ENCODE data around the gene FOXL2NB. TPM values are rescaled to one million over a fixed set of nuclear protein-coding genes. Genes with fewer than 3 reads are reported as not detected.

Gene FOXL2NB
- total RNA-seq, 1 donor from 2014 or later: not detected

DNA sequence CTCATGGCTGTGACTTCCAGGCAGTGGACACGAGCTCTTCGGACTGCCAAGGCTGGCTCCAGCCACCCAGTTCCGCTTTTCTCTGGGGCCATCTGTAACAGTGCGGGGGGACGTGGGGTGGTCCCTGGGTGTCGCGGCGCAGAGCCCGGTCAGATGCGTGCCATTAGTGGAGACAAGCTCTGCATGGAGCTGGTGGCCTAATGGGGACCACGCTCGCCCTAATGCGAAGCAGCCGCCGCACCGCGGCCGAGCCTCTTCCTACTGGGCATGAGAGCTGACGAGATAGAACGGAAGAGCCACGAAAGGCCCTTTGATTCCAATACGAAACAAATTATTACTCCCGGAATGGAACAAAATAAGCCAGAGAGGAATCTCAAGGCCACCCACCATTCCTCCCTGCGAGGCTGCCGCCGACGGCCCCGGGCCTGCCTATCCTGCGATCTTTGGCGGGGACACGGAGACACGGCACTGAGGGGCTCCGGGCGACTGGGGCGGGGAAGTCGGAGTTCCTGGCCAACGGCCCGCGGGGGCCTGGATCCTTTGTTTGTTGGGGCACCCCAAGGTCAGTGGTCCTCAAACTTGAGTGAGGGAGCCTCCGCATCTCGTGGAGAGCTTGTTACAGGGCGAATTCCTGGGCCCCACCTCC is 18.2 kb upstream of the FOXL2NB start:
- no peaks in the 10 kb centered on the region for H3K36me3 Mint-ChIP-seq (ENCODE audit: low read depth)
- no peak overlapping the region for H3K27ac Mint-ChIP-seq
- intact Hi-C loops (cut with micrococcal nuclease): no loop called here
- H3K9me3 Mint-ChIP-seq: no peaks in the 10 kb centered on the region
- TF ChIP-seq, protein P1, sequence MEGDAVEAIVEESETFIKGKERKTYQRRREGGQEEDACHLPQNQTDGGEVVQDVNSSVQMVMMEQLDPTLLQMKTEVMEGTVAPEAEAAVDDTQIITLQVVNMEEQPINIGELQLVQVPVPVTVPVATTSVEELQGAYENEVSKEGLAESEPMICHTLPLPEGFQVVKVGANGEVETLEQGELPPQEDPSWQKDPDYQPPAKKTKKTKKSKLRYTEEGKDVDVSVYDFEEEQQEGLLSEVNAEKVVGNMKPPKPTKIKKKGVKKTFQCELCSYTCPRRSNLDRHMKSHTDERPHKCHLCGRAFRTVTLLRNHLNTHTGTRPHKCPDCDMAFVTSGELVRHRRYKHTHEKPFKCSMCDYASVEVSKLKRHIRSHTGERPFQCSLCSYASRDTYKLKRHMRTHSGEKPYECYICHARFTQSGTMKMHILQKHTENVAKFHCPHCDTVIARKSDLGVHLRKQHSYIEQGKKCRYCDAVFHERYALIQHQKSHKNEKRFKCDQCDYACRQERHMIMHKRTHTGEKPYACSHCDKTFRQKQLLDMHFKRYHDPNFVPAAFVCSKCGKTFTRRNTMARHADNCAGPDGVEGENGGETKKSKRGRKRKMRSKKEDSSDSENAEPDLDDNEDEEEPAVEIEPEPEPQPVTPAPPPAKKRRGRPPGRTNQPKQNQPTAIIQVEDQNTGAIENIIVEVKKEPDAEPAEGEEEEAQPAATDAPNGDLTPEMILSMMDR (IDR thresholded peaks at IDR 0.05): no peak
- peaks cover 41% of the 10 kb centered on the region for H3K27me3 Mint-ChIP-seq
- no peak overlapping the region for H3K4me3 Mint-ChIP-seq
- no peaks in the 10 kb centered on the region for H3K4me1 Mint-ChIP-seq
- DNase-seq (no peak), ATAC-seq (ENCODE audit: low read depth) (no peak)
- POLR2A ChIA-PET: no interaction called here
- CTCF ChIA-PET: no interaction called here

DNA sequence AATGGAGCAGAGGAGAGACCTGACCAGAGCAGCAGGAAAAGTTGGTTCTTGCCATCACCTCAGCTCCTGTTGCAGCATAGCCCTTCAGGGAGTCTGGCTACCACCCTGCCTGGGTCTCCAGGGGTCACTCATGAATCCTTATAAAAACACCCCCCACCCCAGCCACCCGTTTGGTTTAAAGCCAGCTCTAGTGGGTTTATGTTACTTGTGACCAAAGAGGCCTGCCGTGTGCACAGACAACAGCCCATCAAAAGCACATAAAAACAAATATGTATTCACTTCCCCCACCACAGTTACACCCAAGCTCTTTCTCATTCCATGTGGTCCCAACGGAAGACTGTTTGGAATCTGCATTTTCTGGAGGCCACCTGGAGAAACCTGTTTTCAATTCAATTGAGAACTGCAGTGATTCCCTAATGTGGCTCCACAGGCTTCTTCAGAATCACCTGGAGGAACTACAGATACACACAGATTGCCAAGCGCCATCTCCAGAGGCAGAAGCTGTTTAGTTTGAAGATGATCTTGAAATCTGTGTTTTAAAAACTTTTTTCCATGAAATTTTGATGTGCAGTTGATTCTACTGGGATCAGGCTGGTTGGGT is 13.8 kb upstream of the FOXL2NB start:
- intact Hi-C loops (cut with micrococcal nuclease): no loop called here
- Mint-ChIP-seq H3K9me3 (no peaks in the 10 kb centered on the region), H3K4me3 (no peak overlapping the region), H3K27me3 (peaks cover 57% of the 10 kb centered on the region), H3K36me3 (ENCODE audit: low read depth) (no peaks in the 10 kb centered on the region), H3K4me1 (peaks cover 20% of the 10 kb centered on the region), H3K27ac (no peak overlapping the region)
- ChIA-PET CTCF (interaction anchor here (1.4 to 3.6 kb wide), 2 partner anchors 10 to 339 kb away, joined by 4 to 22 read pairs; partner anchors contain the start of gene CEP70), POLR2A (no interaction called here)
- no peak for DNase-seq
- ATAC-seq (ENCODE audit: low read depth): no peak
- TF ChIP-seq, protein P1 (IDR thresholded peaks at IDR 0.05): no peak

DNA sequence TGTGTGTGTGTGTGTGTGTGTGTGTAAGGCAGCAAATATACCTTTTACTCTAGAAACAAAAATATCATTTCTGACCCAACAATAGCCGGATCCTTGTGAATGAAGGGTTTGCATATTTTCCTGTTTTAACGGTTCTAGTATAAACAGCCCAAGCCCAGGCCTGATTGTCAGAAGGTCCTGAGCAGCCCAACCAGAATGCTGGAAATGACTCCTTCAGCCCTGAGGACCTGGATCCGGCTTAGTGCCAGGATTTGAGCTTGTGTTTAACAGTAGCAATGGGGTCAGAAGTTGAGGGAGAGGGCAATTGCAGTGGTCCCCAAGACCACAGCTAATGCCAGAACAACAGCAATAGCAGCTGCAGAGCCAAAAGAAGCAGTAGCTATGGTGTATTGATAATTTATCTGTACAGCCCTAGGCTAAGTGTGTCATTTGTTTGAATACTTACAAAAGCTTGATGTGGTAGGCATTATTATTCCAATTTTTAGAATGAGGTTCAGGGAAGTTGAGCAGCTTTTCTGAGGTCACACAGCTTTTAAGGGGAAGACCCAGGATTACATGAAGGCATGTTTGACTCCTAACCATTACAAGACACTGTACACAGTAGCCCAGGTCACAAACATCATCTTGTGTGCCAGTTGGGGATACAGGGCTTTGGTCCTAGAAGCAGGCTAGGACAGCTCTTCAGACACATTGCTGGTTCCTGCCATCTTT is 12.9 kb upstream of the FOXL2NB start:
- Mint-ChIP-seq H3K27me3 (peaks cover 58% of the 10 kb centered on the region), H3K4me3 (no peak overlapping the region), H3K9me3 (no peaks in the 10 kb centered on the region), H3K36me3 (ENCODE audit: low read depth) (no peaks in the 10 kb centered on the region), H3K27ac (no peak overlapping the region), H3K4me1 (peaks cover 28% of the 10 kb centered on the region)
- POLR2A ChIA-PET: no interaction called here
- no peak for ATAC-seq (ENCODE audit: low read depth)
- CTCF ChIA-PET: interaction anchor here (1.2 to 3.6 kb wide), 3 partner anchors 11 to 340 kb away, joined by 4 to 22 read pairs (median 4); partner anchors contain the start of gene CEP70
- TF ChIP-seq, protein P1 (IDR thresholded peaks at IDR 0.05): no peak
- DNase-seq: no peak
- intact Hi-C loops (cut with micrococcal nuclease): no loop called here

DNA sequence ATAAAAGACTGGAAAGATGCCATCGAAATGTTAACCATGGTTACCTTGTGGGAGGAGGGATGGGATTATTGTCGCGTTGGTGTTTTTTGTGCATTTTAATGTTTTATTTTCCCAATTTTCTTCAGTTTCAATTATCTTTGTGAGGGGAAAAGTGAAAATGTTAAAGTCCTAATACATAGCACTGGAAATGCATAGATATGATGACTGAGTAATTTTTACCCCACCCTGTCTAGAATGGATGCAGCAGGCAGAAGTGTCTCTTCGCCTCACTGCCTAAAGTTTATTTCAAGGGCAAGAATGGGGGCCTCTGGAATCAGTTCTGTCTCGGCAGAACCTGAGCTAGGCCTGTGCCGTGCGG is 11.5 kb upstream of the FOXL2NB start:
- peak overlapping the region; percentile 48 for H3K4me3 Mint-ChIP-seq
- H3K36me3 Mint-ChIP-seq (ENCODE audit: low read depth): no peaks in the 10 kb centered on the region
- TF ChIP-seq, protein P1 (IDR thresholded peaks at IDR 0.05): no peak
- no peaks in the 10 kb centered on the region for H3K9me3 Mint-ChIP-seq
- no peak for ATAC-seq (ENCODE audit: low read depth)
- H3K27ac Mint-ChIP-seq: no peak overlapping the region
- peaks cover 35% of the 10 kb centered on the region for H3K4me1 Mint-ChIP-seq
- ChIA-PET CTCF (interaction anchor here (0.7 to 3.6 kb wide), 15 partner anchors 9 to 453 kb away, joined by 3 to 22 read pairs (median 6); partner anchors contain the start of genes FOXL2 and FOXL2NB), POLR2A (no interaction called here)
- no peak for DNase-seq
- H3K27me3 Mint-ChIP-seq: peaks cover 65% of the 10 kb centered on the region
- intact Hi-C loops (cut with micrococcal nuclease): no loop called here

All from activated B cell treated with CpG ODN at 0.5 μM for 24 hours (primary cell).